Umbilical cord (tissue), 2 donors: Measurements from ENCODE around the gene MAP1LC3B. TPM values are rescaled to one million over a fixed set of nuclear protein-coding genes. Genes with fewer than 3 reads are reported as not detected.
"Not testable (repeated sequence)": the region's sequence is repeated elsewhere in the genome, so short reads cannot be mapped to it uniquely, and the experiment has no call there.

Experiments
- DNase-seq: peaks from one replicate; pipeline ENCODE4 v3.0.0-alpha.2; 2015; ENCODE audit warnings: low spot score
- total RNA-seq: library from RNA; depleted of rRNA; stranded (reverse); fragments of >200 nt; gene quantifications from one replicate; pipeline ENCODE4 v1.2.3, GENCODE V29; 2014; ENCODE audit warnings: low replicate concordance; ENCODE audit not compliant: insufficient read depth

The MAP1LC3B gene
- total RNA-seq, 1 donor from 2014 or later: 53.4 TPM

DNA sequence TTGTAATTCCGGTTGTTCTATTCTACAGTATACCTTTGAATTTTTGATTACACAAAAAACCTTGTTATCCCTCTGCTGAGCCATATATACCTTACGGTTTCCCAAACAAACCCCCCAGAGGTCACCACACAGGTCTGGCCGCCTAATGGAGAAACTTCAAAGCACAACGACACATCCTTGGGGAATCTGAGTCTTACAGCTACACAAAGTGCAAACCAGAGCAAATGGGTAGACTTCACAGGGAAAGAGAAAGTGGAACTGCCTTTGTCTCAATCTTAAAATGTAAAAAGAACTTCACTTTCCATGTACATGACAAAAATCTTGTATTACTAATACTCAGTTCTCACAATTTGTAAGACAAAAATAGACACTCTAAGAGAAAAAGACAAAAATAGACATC lies 11.3 kb upstream of the MAP1LC3B start:
- no peak for DNase-seq

GRCh38 chr16:87382023-87382785 lies 9.9 kb upstream of the MAP1LC3B start:
- peak; percentile 37 for DNase-seq

GRCh38 chr16:87383505-87384161 lies 8.5 kb upstream of the MAP1LC3B start, which contains the start of gene FBXO31:
FBXO31 (minus strand) TSS chr16:87383776; CDS start chr16:87383744, 32 bp downstream.
- peak; percentile 92 for DNase-seq

DNA sequence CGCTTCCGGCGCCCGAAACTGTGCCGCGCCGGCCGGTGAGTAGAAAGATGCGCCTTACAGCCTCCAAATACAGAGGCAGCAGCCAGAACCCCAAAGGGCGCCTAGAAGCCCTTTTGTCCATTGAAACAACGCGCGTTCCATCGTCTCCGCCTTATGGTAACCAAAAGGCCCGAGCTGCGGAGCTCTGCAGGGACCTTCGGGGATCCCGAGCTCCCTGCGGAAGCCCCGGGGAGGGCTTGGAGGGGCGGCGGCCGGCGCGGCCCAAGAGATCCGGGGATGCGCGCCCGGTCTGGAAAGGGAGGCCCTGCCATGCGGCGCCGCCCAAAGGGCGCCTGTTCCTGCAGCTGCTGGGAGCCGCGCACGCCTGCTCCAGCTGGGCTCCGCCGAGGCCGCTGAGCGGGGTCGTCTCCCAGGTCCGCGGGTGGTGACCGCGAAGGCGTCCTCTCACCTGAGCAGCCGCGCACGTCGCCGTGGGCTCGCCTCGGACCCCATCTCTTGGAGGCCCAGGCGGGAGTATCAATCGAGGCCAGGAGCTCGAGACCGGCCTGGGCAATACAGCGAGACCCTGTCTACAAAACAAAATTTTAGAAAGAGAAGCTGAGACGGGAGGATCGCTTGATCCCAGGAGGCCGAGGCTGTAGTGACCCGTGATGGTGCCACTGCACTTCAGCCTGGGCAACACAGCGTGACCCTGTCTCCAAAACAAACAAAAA lies 7.8 kb upstream of the MAP1LC3B start:
- no peak for DNase-seq

DNA sequence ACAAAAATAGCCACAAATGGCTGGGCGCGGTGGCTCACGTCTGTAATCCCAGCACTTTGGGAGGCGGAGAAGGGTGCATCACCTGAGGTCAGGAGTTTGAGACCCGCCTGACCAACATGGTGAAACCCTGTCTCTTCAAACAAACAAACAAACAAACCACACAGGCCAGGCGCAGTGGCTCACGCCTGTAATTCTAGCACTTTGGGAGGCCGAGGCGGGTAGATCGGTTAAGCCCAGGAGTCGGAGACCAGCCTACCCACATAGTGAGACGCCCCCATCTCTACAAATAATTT lies 7.3 kb upstream of the MAP1LC3B start:
- not testable (repeated sequence) for DNase-seq

DNA sequence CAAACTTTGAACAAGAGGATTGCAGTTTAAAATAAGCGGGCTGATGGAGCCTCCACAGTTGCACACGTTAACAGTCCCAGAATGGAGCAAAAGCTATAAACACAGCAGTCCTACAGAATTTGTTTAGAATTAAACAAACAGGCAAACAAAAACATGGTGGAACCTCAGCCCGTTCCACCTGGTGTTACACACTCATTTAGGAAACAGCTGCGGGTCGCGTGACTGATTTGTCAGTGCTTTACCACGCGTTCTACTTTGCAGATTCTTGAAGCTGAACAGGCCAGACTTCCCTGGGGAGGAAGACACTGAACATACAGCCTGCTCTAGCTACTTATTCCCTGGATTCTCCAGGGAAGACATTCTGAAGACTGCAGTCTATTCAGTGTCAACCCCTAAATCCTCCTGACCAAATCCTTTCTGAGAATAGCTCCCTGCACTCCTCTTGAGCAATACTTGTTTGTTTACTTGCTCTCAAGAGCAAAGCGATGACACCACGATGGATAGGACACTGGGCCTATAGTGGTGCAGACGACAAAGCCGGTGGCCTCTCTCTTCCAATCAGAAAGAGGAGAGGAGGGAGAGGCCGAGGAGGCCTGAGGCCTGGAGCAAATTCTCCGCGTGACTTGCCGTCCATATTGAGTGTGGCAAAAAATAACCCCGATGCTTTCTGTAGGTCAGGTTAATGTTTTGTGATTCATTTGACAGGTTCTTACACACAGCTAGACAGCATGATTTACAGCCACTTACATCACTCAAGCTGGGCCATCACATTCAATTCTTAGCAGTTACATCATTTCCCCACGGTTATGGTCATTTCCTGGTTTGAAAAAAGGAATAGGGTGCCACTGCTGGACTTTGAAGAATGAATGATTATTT lies 4.0 kb upstream of the MAP1LC3B start:
- peak; percentile 99 for DNase-seq

- no peak for DNase-seq
These were observed 3.4 kb upstream of the MAP1LC3B start for GRCh38 chr16:87388818-87389134.

DNA sequence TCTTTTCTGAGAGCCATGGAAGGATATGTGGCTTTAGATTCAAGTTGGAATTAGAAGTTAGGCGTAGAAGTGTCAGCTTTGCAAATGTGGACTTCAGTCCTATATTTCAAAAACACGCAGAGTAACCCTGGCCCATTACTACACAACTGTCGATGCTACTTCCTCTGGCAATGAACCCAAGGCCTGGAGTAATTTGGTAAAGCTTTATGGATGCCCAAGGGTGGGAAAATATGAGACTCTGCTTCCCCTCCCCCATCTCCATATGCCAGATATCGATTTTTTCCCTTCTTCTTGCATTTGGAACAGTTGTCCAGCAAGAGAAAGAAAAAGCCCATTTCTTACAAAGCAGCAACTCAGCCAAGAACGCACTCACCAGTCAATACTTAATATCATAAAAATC lies 2.9 kb upstream of the MAP1LC3B start:
- DNase-seq: no peak

DNA sequence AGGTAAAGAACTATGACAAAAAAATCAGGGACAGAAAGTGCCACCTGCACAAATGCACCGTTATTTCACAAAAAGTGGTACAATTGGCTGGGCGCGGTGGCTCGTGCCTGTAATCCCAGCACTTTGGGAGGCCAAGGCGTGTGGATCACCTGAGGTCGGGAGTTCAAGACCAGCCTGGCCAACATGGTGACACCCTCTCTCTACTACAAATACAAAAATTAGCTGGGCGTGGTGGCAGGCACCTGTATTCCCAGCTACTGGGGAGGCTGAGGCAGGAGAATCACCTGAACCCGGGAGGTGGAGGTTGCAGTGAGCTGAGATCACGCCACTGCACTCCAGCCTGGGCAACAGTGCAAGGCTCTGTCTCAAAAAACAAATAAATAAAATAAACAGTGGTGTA lies 2.2 kb upstream of the MAP1LC3B start:
- DNase-seq: not testable (repeated sequence)

- no peak for DNase-seq
These were observed 1.4 kb upstream of the MAP1LC3B start for GRCh38 chr16:87390641-87391323.

DNA sequence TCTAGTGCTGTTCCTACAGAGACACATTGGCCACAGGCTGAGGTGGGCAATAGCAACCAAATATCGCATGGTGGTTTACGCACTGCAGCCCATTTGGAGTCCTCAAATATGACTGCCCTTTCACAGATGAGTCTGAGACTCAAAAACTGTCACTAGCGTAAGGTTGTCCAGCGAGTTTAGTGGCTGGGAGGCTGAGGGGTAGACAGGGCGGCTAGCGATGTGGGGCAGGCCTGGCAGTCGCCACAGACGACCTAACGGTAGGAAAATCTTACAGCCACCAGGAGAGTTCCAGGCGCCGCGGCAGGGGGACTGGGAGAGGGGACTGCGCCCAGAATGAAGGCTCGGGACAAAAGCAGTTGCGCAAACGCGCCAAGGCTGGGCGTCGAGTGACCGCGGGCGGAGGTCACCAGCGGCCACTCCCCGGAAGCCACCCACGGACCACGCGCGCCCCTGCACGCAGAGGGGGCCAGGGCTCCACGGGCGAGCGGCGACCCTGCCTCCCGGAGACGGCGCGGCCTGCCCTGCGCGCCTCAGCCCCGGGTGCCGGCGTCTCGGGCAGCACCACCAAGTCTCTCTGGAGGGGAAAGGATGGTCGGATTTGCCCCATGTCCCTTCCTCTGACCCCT lies 699 bp upstream of the MAP1LC3B start:
- DNase-seq: peak; percentile 27

GRCh38 chr16:87392821-87393679 lies 914 bp downstream of the MAP1LC3B start:
- peak; percentile 65 for DNase-seq

DNA sequence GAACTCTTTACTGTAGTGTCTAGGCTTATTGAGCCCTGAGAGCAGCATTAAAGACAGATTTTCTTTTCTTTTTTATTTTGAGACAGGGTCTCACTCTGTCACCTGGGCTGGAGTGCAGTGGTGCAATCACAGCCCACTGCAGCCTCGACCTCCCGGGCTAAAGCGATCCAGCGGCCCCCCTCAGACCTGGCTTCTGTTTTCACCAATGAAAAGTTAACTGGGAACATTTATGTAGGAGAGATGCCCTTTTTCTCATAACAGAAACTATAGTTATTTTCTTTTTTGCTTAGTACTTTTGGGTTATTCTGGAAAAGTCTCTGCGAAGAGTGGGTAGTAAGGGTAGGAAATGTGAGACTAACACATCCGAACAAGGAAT lies 1.5 kb downstream of the MAP1LC3B start:
- DNase-seq: no peak

- no peak for DNase-seq
These were observed 3.2 kb downstream of the MAP1LC3B start for GRCh38 chr16:87395181-87395842.

DNA sequence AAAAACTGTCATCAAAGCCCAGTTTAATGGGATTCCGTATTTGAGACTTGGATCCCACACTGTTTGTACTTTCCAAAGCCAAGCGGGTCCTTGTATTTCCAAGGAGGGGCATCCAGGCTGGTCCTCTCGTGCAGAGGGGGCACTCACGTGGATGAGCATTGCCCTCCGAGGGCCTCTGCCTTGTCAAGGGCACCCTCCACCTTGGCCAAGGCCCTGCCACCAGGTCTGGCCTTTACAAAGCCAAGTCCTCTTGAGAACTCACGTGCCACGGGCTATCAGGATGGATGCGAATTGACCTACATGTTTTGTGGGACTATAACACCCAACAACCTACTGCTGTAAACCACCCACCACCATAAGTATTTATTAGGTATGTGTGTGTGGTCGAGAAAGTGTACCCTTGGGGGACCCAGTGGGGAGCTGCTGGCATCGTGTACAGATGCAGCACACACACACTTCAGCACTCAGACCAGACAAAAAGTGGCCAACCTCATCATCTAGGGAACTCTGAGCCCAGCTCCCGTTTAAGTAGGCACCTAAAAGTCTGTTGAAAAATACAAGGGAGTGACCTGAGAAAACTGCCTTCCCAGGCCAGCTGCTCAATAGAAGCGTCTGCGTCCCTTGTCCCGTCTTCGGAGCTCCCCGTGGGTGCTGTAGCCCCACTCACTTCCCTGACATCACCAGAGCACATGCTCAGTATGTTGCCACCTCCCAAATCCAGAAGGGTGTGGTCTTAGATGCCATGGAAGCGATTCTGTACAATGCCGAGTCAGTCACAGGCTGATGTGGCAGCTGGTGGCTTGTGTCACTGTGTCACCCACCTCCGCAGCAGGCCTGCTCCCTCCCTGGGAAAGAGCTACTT lies 12.9 kb downstream of the MAP1LC3B start:
- DNase-seq: no peak

DNA sequence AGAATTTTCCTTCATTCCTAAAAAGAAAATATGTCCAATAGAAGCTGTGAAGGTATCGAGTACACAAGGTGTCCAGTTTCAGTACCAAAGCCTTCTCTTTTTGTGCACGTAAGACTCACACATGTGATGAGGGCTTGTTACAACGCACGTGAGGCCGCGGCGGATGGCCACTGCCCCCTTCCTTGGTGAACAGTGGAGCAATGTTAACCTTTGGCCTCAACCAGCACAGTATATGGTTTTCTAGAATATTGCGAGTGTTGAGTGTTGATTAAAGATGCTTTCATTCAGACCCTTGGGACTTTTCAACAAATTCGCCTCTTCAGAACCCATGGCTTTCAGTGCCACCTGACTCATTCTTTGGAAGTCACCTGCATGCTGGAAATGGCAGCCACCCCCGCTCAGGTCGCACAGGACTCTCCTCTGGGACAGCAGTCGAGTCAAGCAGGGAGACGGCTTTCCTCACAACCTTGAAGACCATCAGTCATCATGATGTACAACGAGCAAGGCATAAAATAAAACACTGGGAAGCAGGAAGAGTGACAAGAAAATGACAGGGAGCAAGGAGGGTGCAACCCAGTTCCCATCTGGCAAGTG lies 14.5 kb downstream of the MAP1LC3B start:
- no peak for DNase-seq

DNA sequence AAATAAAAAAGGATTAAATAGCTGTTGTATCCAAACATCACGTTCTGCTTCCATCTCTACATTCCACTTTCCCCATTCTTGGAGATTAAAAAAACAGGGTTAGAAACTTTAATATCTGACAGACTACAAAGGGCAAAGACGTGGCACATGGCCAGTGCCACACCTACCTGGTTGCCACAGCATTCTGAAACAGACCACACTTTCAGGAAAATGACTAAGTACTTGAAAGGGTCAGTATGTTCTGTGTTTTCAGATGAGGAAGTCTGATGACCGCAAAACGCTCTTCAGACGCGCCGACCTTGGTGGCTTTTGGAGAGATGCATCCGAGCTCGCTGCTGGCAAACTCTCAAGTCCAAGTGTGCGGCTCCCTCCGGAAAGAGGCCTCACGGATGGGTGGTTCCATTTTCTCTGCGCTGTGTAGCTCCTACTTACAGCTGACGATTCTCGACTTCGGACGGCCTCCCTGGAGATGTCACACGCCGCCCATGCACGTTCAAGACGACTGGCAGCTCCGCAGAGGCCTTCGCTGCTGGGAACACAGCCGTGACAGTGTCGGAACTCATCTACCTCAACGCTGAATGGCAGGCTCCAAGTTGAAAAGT lies 15.5 kb downstream of the MAP1LC3B start:
- DNase-seq: no peak

DNA sequence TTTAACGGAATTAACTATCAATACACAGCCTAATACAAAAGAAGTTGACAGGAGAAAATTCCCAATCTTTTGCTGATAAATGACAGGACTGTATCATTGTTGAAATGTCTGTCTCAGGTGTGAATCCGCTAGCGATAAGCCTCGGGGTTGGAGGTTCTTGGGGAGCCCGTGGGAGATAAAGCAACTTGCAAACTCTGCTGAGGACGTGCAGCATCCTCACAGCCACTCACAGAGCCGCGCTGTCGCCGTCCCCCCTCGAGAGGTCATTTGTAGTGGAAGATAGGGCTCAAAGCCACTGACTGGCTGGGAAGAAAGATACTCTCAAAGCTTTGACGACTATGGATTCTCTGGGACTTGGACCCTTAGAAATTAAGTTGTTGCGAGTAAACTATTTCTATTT lies 17.0 kb downstream of the MAP1LC3B start:
- no peak for DNase-seq
